HEK293T (cell line): Measurements from ENCODE around the gene LYRM4.

ENCODE experiments used
- BHLHE40 ChIP-seq: fragments of 450-650 bp; IDR thresholded peaks from 2 replicates; pipeline ENCODE4 v1.6.1; 2016; ENCODE audit warnings: mild to moderate bottlenecking, moderate library complexity, borderline replicate concordance
- ELF4 ChIP-seq: fragments of 450-650 bp; IDR thresholded peaks from 2 replicates; pipeline ENCODE4 v1.6.1; 2017; ENCODE audit warnings: antibody characterized with exemption
- FOXA1 ChIP-seq: fragments of 450-650 bp; IDR thresholded peaks from 2 replicates; pipeline ENCODE4 v1.6.1; 2016; ENCODE audit warnings: mild to moderate bottlenecking
- FOXK2 ChIP-seq: fragments of 450-650 bp; IDR thresholded peaks from 2 replicates; pipeline ENCODE4 v1.6.1; 2016; ENCODE audit warnings: mild to moderate bottlenecking
- FOXM1 ChIP-seq: fragments of 450-650 bp; IDR thresholded peaks from 2 replicates; pipeline ENCODE4 v1.6.1; 2017; ENCODE audit warnings: mild to moderate bottlenecking, borderline replicate concordance
- HDGF ChIP-seq: fragments of 450-650 bp; IDR thresholded peaks from 2 replicates; pipeline ENCODE4 v1.6.1; 2017; ENCODE audit warnings: antibody characterized with exemption, borderline replicate concordance
- SP1 ChIP-seq: fragments of 450-650 bp; IDR thresholded peaks from 2 replicates; pipeline ENCODE4 v1.6.1; 2017
- SUZ12 ChIP-seq: fragments of 450-650 bp; IDR thresholded peaks from 2 replicates; pipeline ENCODE4 v1.6.1; 2016; ENCODE audit warnings: mild to moderate bottlenecking
- TARDBP ChIP-seq: fragments of 450-650 bp; IDR thresholded peaks from 2 replicates; pipeline ENCODE4 v1.6.1; 2016
- TF ChIP-seq, protein P1 (sequence below): fragments of 450-650 bp; IDR thresholded peaks from 2 replicates; pipeline ENCODE4 v1.6.1; 2016

- no peak for TF ChIP-seq SP1
- TF ChIP-seq, protein P1, sequence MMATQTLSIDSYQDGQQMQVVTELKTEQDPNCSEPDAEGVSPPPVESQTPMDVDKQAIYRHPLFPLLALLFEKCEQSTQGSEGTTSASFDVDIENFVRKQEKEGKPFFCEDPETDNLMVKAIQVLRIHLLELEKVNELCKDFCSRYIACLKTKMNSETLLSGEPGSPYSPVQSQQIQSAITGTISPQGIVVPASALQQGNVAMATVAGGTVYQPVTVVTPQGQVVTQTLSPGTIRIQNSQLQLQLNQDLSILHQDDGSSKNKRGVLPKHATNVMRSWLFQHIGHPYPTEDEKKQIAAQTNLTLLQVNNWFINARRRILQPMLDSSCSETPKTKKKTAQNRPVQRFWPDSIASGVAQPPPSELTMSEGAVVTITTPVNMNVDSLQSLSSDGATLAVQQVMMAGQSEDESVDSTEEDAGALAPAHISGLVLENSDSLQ, result no peak
- no peak for TF ChIP-seq BHLHE40
- TF ChIP-seq FOXK2, result no peak
- no peak for TF ChIP-seq FOXA1
- no peak for TF ChIP-seq ELF4
- no peak for TF ChIP-seq HDGF
- TF ChIP-seq SUZ12, result no peak
- no peak for TF ChIP-seq TARDBP
- no peak for TF ChIP-seq FOXM1
Observed at GRCh38 chr6:5215799-5216198, 45.0 kb downstream of the LYRM4 start.
